Measurements from ENCODE around the gene GAMT. TPM values are rescaled to one million over a fixed set of nuclear protein-coding genes. Genes with fewer than 3 reads are reported as not detected.

The GAMT gene
- total RNA-seq, 1 experiment from 2014 or later = 27.3 TPM

DNA sequence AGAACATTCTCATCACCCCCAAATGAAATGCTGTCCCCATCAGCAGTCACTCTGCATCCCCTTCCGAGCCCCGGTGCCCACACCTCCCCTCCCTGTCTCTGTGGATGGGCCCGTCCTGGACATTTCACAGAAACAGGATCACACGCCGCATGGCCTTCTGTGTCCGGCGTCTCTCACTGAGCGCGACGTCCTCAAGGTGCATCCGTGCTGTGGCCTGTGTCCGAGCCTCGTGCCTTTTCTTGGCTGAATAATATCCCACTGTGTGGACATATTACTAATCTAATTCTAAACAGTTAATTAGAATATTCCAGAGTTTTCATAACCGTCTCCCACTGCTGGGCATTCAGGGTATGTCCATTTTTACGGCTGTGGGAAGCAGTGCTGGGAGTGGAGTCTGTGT, 8.9 kb downstream of the GAMT start:
- DNase-seq = no peak
- Histone ChIP-seq H3K27ac (no peak overlapping the region), H3K79me2 (ENCODE audit: low read depth) (no peaks in the 10 kb centered on the region), H3K9me3 (ENCODE audit: insufficient read depth, low read depth) (no peaks in the 10 kb centered on the region), H4K20me1 (ENCODE audit: insufficient read depth) (no peaks in the 10 kb centered on the region), H3K9me2 (ENCODE audit: insufficient read depth) (no peaks in the 10 kb centered on the region), H3F3A (ENCODE audit: insufficient read depth, low read depth) (no peaks in the 10 kb centered on the region), H3K36me3 (ENCODE audit: low read depth) (no peaks in the 10 kb centered on the region), H3K27me3 (ENCODE audit: insufficient read depth, low read depth) (no peaks in the 10 kb centered on the region), H2AFZ (no peak overlapping the region), H3K4me1 (replicated peaks; ENCODE audit: insufficient read depth) (no peaks in the 10 kb centered on the region), H3K4me3 (no peak overlapping the region), H3K4me2 (no peak overlapping the region)
- ChIA-PET POLR2A (ENCODE audit: unreplicated experiment) (no interaction called here), CTCF (no interaction called here)
- BruUV-seq (replicated peaks) = no TSS peak
- intact Hi-C loops (cut with micrococcal nuclease; ENCODE audit: unreplicated experiment) = no loop called here
- TF ChIP-seq CTCF (conservative IDR thresholded peaks at IDR 0.05) = no peak
- TF ChIP-seq EZH2 (IDR thresholded peaks at IDR 0.05; ENCODE audit: low read depth) = no peak

DNA sequence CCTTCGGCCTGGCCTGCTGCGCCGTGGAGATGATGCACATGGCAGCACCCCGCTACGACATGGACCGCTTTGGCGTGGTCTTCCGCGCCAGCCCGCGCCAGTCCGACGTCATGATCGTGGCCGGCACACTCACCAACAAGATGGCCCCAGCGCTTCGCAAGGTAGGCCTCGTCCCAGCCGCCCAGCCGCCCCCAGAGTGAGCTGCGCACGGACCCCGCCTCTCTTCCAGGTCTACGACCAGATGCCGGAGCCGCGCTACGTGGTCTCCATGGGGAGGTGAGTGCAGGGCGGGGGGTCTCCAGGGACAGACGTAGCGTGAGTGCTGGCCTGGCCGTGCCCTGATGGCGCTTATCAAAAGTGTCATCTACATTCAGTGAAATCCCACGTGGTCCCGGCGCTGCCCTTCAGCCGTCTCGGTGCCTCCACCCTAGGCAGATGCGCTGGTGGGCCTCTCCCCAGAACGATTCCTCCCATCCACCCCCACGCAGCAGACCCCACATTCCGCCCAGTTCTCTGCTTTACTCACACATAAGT, 10.4 kb downstream of the GAMT start:
- H3K9me2 ChIP-seq (ENCODE audit: insufficient read depth) = no peaks in the 10 kb centered on the region
- TF ChIP-seq EZH2 (IDR thresholded peaks at IDR 0.05; ENCODE audit: low read depth) (no peak), CTCF (conservative IDR thresholded peaks at IDR 0.05) (no peak)
- no peak overlapping the region for H3K27ac ChIP-seq
- no peaks in the 10 kb centered on the region for H4K20me1 ChIP-seq (ENCODE audit: insufficient read depth)
- no peaks in the 10 kb centered on the region for H3K9me3 ChIP-seq (ENCODE audit: insufficient read depth, low read depth)
- CTCF ChIA-PET = no interaction called here
- POLR2A ChIA-PET (ENCODE audit: unreplicated experiment) = no interaction called here
- no peak overlapping the region for H3K4me3 ChIP-seq
- H3F3A ChIP-seq (ENCODE audit: insufficient read depth, low read depth) = no peaks in the 10 kb centered on the region
- H3K36me3 ChIP-seq (ENCODE audit: low read depth) = no peaks in the 10 kb centered on the region
- no peaks in the 10 kb centered on the region for H3K4me1 ChIP-seq (replicated peaks; ENCODE audit: insufficient read depth)
- H3K27me3 ChIP-seq (ENCODE audit: insufficient read depth, low read depth) = no peaks in the 10 kb centered on the region
- H3K4me2 ChIP-seq = no peak overlapping the region
- intact Hi-C loops (cut with micrococcal nuclease; ENCODE audit: unreplicated experiment) = no loop called here
- no TSS peak for BruUV-seq (replicated peaks)
- no peaks in the 10 kb centered on the region for H3K79me2 ChIP-seq (ENCODE audit: low read depth)
- no peak for DNase-seq
- no peak overlapping the region for H2AFZ ChIP-seq

DNA sequence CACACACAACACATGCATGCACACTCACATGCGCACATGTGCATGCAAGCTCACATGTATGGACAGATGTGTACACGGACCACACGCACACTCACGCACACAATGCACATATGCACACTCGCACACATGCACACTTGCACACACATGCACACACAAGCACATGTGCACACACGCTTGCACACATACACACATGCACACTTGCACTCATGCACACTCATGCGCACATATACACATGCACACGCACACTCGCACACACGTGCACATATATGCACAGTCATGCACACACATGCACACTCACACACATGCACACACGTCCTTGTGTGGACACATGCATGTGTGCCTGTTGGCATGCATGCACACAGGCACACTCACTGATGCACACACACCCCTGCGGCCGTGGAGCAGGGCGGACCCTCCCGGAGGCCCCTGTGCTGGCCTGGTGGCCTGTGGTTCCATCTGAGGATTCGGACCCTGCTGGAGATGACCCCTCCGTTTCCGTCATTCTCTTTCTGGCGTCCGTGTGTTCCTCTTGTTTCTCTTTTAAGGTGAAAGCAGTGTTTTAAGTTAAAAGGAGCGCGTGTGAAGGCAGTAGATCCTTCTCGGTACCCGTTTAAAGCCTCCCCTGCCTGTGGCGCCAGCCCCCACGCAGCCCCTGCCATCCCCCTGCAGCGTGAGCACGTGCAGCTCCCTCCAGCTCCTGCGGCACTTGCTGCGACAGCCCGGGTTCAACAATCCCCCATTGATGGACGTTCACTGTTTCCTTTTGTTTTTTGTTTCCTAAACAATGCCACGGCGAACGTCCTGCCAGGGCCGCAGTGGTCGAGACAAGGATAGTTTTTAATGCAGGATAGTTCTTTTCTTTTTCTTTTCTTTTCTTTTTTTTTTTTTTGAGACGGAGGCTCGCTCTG, 12.1 kb downstream of the GAMT start:
- no TSS peak for BruUV-seq (replicated peaks)
- H3K4me2 ChIP-seq = no peak overlapping the region
- H3F3A ChIP-seq (ENCODE audit: insufficient read depth, low read depth) = no peaks in the 10 kb centered on the region
- no peak overlapping the region for H3K4me3 ChIP-seq
- no peaks in the 10 kb centered on the region for H4K20me1 ChIP-seq (ENCODE audit: insufficient read depth)
- H3K36me3 ChIP-seq (ENCODE audit: low read depth) = no peaks in the 10 kb centered on the region
- H3K9me3 ChIP-seq (ENCODE audit: insufficient read depth, low read depth) = no peaks in the 10 kb centered on the region
- no peaks in the 10 kb centered on the region for H3K4me1 ChIP-seq (replicated peaks; ENCODE audit: insufficient read depth)
- POLR2A ChIA-PET (ENCODE audit: unreplicated experiment) = no interaction called here
- 0 out of 2 replicates have a peak, but pooled peaks cover 1% of the 10 kb centered on the region for H3K79me2 ChIP-seq (ENCODE audit: low read depth)
- CTCF ChIA-PET = no interaction called here
- H3K27ac ChIP-seq = no peak overlapping the region
- no peak overlapping the region for H2AFZ ChIP-seq
- H3K9me2 ChIP-seq (ENCODE audit: insufficient read depth) = no peaks in the 10 kb centered on the region
- no peak for DNase-seq
- TF ChIP-seq EZH2 (IDR thresholded peaks at IDR 0.05; ENCODE audit: low read depth) = no peak
- no peak for TF ChIP-seq CTCF (conservative IDR thresholded peaks at IDR 0.05)
- H3K27me3 ChIP-seq (ENCODE audit: insufficient read depth, low read depth) = no peaks in the 10 kb centered on the region
- intact Hi-C loops (cut with micrococcal nuclease; ENCODE audit: unreplicated experiment) = no loop called here

Measured in PC-9 (cell line).